HepG2 (cell line): ENCODE measurements around the gene PATL2. TPM values are rescaled to one million over a fixed set of nuclear protein-coding genes. Genes with fewer than 3 reads are reported as not detected.
"Not testable (repeated sequence)": the region's sequence is repeated elsewhere in the genome, so short reads cannot be mapped to it uniquely, and the experiment has no call there.

Experiments
- ATAC-seq: fragments of 200-7000 bp; cut with Tn5 transposase; 3 replicates; pipeline ENCODE4 v1.9.1; 2020; ENCODE audit warnings: mild to moderate bottlenecking, moderate library complexity
- BruUV-seq: library from RNA; stranded (reverse); fragments of 400-500 nt; replicated peaks from 2 replicates; lab custom pipeline; 2021; lab: Mats Ljungman, UMichigan
- CTCF ChIA-PET: fragments of 300-600 bp; formaldehyde crosslinking; extraction: SDS; loops from one replicate; lab custom pipeline; 2021; ENCODE audit warnings: low total read pairs, inconsistent platforms, low intra/inter-chr PET ratio; lab: Yijun Ruan, JAX
- POLR2A ChIA-PET: fragments of 350-600 bp; sonication (Branson Sonifier 250); formaldehyde crosslinking; loops from one replicate; lab custom pipeline; 2020; ENCODE audit warnings: antibody characterized with exemption, inconsistent platforms; lab: Yijun Ruan, JAX
- DNase-seq: peaks from one replicate; pipeline ENCODE4 v3.0.0-alpha.2; 2015; ENCODE audit warnings: low spot score
- FAIRE-seq: peaks from 3 replicates; lab custom pipeline; 2011; peaks lifted over from hg19 to GRCh38; lab: Jason Lieb, UNC
- H2AFZ ChIP-seq: one replicate; pipeline ENCODE4 v1.6.1; 2011; ENCODE audit warnings: low read length, inconsistent platforms
- H3K27ac ChIP-seq: fragments of 300-600 bp; 3 replicates; pipeline ENCODE4 v1.8.0; 2011; ENCODE audit warnings: mixed run types, mild to moderate bottlenecking, mixed read lengths, low read length, inconsistent platforms; ENCODE audit not compliant: insufficient read depth; ENCODE audit errors: extremely low read length
- H3K27me3 ChIP-seq, 2 experiments: fragments of 200-600 bp in 1 of 2; 2 replicates in 1 of 2; 3 replicates in 1 of 2; pipeline versions ENCODE4 v1.6.0 to v1.8.0; 2011; ENCODE audit warnings: low read length in 2 of 2, mild to moderate bottlenecking in 2 of 2, moderate library complexity in 2 of 2, inconsistent platforms in 1 of 2; ENCODE audit not compliant: insufficient read depth in 2 of 2, control insufficient read depth in 1 of 2
- H3K36me3 ChIP-seq, 2 experiments: fragments of 200-600 bp in 1 of 2; replicated peaks in 1 of 2; 2 replicates in 1 of 2; 3 replicates in 1 of 2; pipeline versions ENCODE4 v1.5.1 to v1.8.0; 2011; ENCODE audit warnings: low read length in 2 of 2, inconsistent platforms in 1 of 2; ENCODE audit not compliant: insufficient read depth in 2 of 2, control insufficient read depth in 1 of 2
- H3K4me1 ChIP-seq: 2 replicates; pipeline ENCODE4 v1.5.1; 2012; ENCODE audit warnings: low read length, inconsistent platforms; ENCODE audit not compliant: insufficient read depth
- H3K4me2 ChIP-seq: 2 replicates; pipeline ENCODE4 v1.6.0; 2011; ENCODE audit warnings: low read depth, low read length, inconsistent platforms
- H3K4me3 ChIP-seq, 3 experiments: fragments of 200-600 bp in 1 of 3; sonication (generic), shearing (Covaris generic) in 1 of 3; replicated peaks in 1 of 3; 2 replicates each; pipeline ENCODE4 v1.5.1; 2011 to 2016; ENCODE audit warnings: low read length in 3 of 3, inconsistent platforms in 2 of 3, low read depth in 2 of 3, mild to moderate bottlenecking in 2 of 3, control low read depth in 1 of 3, mixed read lengths in 1 of 3; ENCODE audit not compliant: insufficient read depth in 1 of 3
- H3K79me2 ChIP-seq: one replicate; pipeline ENCODE4 v1.6.1; 2011; ENCODE audit warnings: low read length, inconsistent platforms; ENCODE audit not compliant: insufficient read depth
- H3K9ac ChIP-seq: 2 replicates; pipeline ENCODE4 v1.6.0; 2011; ENCODE audit warnings: mild to moderate bottlenecking, low read depth, low read length, inconsistent platforms; ENCODE audit not compliant: insufficient read depth
- H3K9me3 ChIP-seq: 2 replicates; pipeline ENCODE4 v1.5.1; 2012; ENCODE audit warnings: mild to moderate bottlenecking, low read length
- H4K20me1 ChIP-seq: 2 replicates; pipeline ENCODE4 v1.6.0; 2011; ENCODE audit warnings: inconsistent platforms, mild to moderate bottlenecking, low read length, moderate library complexity; ENCODE audit not compliant: insufficient read depth
- ZNF225 ChIP-seq: sonication (generic); formaldehyde crosslinking; IDR thresholded peaks from 2 replicates; pipeline ENCODE4 v1.4.0; 2020; ENCODE audit warnings: mild to moderate bottlenecking, missing genetic modification reagents
- WGBS: methylation state at CpG from one replicate; pipeline ENCODE4 v1.1.6; 2017; ENCODE audit warnings: low lambda C conversion rate; 5-methylcytosine and 5-hydroxymethylcytosine counted together
- in situ Hi-C: cut with HindIII; loops from 2 replicates; pipeline ENCODE4 v1.10.0; 2017; ENCODE audit warnings: low pct_unique_long_range_greater_than_20kb; ENCODE audit not compliant: extremely low pct_ligation_motif_present
- intact Hi-C: fragments of 100-400 bp; cut with micrococcal nuclease; formaldehyde crosslinking; loops from one replicate; pipeline ENCODE4 v1.10.0; 2022; ENCODE audit not compliant: unreplicated experiment
- polyA plus RNA-seq, 8 experiments: library from polyadenylated mRNA; depleted of rRNA in 3 of 8; stranded (reverse) in 7 of 8; unstranded in 1 of 8; fragments of >200 nt; fragmentation: Illumina TruSeq in 4 of 8; extraction: Trizol in 4 of 8; gene quantifications; 2 replicates each; pipeline versions ENCODE4 v1.2.1 to v1.2.3, GENCODE V29; 2011 to 2016; ENCODE audit warnings: low read depth in 4 of 8, missing spikeins in 1 of 8, mixed read lengths in 1 of 8; ENCODE audit not compliant: insufficient read depth in 1 of 8
- total RNA-seq, 5 experiments: library from RNA; depleted of rRNA; stranded (reverse); fragments of >200 nt; fragmentation: Illumina TruSeq; extraction: Trizol; gene quantifications; 2 replicates each; pipeline ENCODE4 v1.2.3, GENCODE V29; 2016; ENCODE audit warnings: low read depth in 1 of 5
- TF ChIP-seq, protein P1 (sequence below): sonication (generic); formaldehyde crosslinking; conservative IDR thresholded peaks from 2 replicates; pipeline ENCODE4 v1.8.0; 2022; ENCODE audit warnings: mild to moderate bottlenecking, moderate library complexity, missing genetic modification reagents

PATL2 gene
- total and polyA plus RNA-seq, 2 of the 13 experiments (the other 11 are each of a cell fraction or from before 2014, with no cell fraction given) = 0.15 to 0.53 TPM

DNA sequence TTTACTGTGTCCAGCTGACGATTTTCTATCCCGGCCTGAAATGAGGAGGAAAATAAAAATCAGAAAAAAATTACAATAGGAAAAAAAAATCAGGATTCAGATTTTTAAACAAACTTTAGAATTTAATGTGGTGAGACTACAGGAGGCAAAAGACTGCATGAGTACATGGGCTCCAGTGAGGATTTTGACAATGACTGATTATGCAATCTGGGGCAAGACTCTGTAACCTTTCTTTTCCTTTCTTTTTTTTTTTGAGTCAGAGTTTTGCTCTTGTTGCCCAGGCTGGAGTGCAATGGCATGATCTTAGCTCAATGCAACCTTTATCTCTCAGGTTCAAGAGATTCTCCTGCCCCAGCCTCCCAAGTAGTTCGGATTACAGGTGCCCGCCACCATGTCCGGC, 77.5 kb downstream of the PATL2 start:
- CTCF ChIA-PET = no interaction called here
- POLR2A ChIA-PET = interaction anchor here (1.2 kb wide), 1 partner anchor 29 kb away, joined by 5 read pairs; the partner anchor contains the start of gene SPG11
- Histone ChIP-seq H4K20me1 (no peaks in the 10 kb centered on the region), H3K36me3 (peaks cover 12 to 46% of the 10 kb centered on the region in 2 experiments; a peak in 4 of 5 replicates), H3K27ac (no peak overlapping the region), H3K27me3 (no peaks in the 10 kb centered on the region), H3K9me3 (no peaks in the 10 kb centered on the region), H3K4me2 (no peak overlapping the region), H3K4me3 (no peak overlapping the region), H3K79me2 (no peaks in the 10 kb centered on the region), H3K9ac (no peak overlapping the region), H2AFZ (no peak overlapping the region), H3K4me1 (no peaks in the 10 kb centered on the region)
- intact Hi-C loops (no loop called here), in situ Hi-C loops (no loop called here)
- FAIRE-seq (no peak), ATAC-seq (no peak), DNase-seq (no peak)
- WGBS = 95% methylated on average over 5 of the region's 5 CpGs
- TF ChIP-seq, protein P1, sequence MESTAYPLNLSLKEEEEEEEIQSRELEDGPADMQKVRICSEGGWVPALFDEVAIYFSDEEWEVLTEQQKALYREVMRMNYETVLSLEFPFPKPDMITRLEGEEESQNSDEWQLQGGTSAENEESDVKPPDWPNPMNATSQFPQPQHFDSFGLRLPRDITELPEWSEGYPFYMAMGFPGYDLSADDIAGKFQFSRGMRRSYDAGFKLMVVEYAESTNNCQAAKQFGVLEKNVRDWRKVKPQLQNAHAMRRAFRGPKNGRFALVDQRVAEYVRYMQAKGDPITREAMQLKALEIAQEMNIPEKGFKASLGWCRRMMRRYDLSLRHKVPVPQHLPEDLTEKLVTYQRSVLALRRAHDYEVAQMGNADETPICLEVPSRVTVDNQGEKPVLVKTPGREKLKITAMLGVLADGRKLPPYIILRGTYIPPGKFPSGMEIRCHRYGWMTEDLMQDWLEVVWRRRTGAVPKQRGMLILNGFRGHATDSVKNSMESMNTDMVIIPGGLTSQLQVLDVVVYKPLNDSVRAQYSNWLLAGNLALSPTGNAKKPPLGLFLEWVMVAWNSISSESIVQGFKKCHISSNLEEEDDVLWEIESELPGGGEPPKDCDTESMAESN = no peak
- TF ChIP-seq ZNF225 = no peak
- no TSS peak for BruUV-seq

DNA sequence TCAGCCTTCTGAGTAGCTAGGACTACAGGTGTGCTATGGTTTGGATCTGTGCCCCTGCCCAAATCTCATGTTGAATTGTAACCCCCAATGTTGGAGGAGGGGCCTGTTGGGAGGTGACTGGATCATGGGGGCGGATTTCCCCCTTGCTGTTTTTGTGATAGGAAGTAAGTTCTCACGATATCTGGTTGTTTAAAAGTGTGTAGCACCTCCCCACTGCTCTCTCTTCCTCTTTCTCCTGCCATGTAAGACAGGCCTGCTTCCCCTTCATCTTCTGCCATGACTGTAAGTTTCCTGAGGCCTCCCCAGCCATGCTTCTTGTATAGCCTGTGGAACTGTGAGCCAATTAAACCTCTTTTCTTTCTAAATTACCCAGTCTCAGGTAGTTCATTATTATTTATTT, 85.8 kb downstream of the PATL2 start:
- H3K4me1 ChIP-seq, H3K27ac ChIP-seq, CTCF ChIA-PET, in situ Hi-C loops, H4K20me1 ChIP-seq, FAIRE-seq, ATAC-seq, H3K9ac ChIP-seq, H3K9me3 ChIP-seq, H3K27me3 ChIP-seq, POLR2A ChIA-PET, intact Hi-C loops, DNase-seq, H3K4me3 ChIP-seq, H3K4me2 ChIP-seq, BruUV-seq, H3K79me2 ChIP-seq, H2AFZ ChIP-seq: not testable (repeated sequence)
- 100% methylated on average over 2 of the region's 2 CpGs for WGBS
- H3K36me3 ChIP-seq = peaks cover 10 to 56% of the 10 kb centered on the region in 2 experiments; a peak in 4 of 5 replicates
